HUDEP-2 (cell line): Measurements from ENCODE around the gene CYTH3.

Experiments used
- DNase-seq, 76 experiments: peaks; one replicate each; lab custom pipeline; 2025; ENCODE audit not compliant: unreplicated experiment in 76 of 76; lab: John Stamatoyannopoulos, UW

The CYTH3 gene

GRCh38 chr7:6168477-6168868 lies 104.0 kb downstream of the CYTH3 start:
- no peak for DNase-seq

- DNase-seq, result no peak
Observed at GRCh38 chr7:6167587-6168476, 104.6 kb downstream of the CYTH3 start.

GRCh38 chr7:6167004-6167551 lies 105.3 kb downstream of the CYTH3 start:
- no peak for DNase-seq

GRCh38 chr7:6166443-6166891 lies 106.0 kb downstream of the CYTH3 start:
- no peak for DNase-seq

GRCh38 chr7:6165521-6166320 lies 106.7 kb downstream of the CYTH3 start:
- DNase-seq, result no peak

GRCh38 chr7:6165075-6165474 lies 107.3 kb downstream of the CYTH3 start:
- DNase-seq, result no peak

GRCh38 chr7:6164491-6164890 lies 107.9 kb downstream of the CYTH3 start:
- DNase-seq, result no peak

- no peak for DNase-seq
Observed at GRCh38 chr7:6164010-6164409, 108.4 kb downstream of the CYTH3 start.

- DNase-seq, result no peak
Observed at GRCh38 chr7:6163402-6163801, 109.0 kb downstream of the CYTH3 start.

GRCh38 chr7:6162650-6163366 lies 109.6 kb downstream of the CYTH3 start:
- DNase-seq, result no peak

- no peak for DNase-seq
Observed at GRCh38 chr7:6162331-6162620, 110.1 kb downstream of the CYTH3 start.

GRCh38 chr7:6161463-6162330 lies 110.7 kb downstream of the CYTH3 start:
- no peak for DNase-seq

GRCh38 chr7:6160191-6160623 lies 112.2 kb downstream of the CYTH3 start:
- DNase-seq, result peak in 7 of 76 experiments; percentile 5 to 15 (median 7)

- no peak for DNase-seq
Observed at GRCh38 chr7:6159524-6160031, 112.8 kb downstream of the CYTH3 start.

- no peak for DNase-seq
Observed at GRCh38 chr7:6159097-6159483, 113.3 kb downstream of the CYTH3 start.

GRCh38 chr7:6158424-6159096 lies 113.9 kb downstream of the CYTH3 start:
- no peak for DNase-seq

GRCh38 chr7:6157685-6158423 lies 114.6 kb downstream of the CYTH3 start:
- DNase-seq, result no peak

- DNase-seq, result no peak
Observed at GRCh38 chr7:6156734-6157133, 115.7 kb downstream of the CYTH3 start.

GRCh38 chr7:6155596-6155995 lies 116.8 kb downstream of the CYTH3 start:
- no peak for DNase-seq
